Glutamatergic neuron (in vitro differentiated cells): ENCODE results near the gene TAX1BP3. TPM values are rescaled to one million over a fixed set of nuclear protein-coding genes. Genes with fewer than 3 reads are reported as not detected.

ENCODE experiments used
- DNase-seq: peaks from one replicate; pipeline ENCODE4 v3.0.0; 2022
- H3K27ac Mint-ChIP-seq: one replicate; pipeline ENCODE4 v1.8.0; 2020; ENCODE audit warnings: mild to moderate bottlenecking, mixed read lengths, inconsistent platforms; ENCODE audit not compliant: unreplicated experiment
- H3K27me3 Mint-ChIP-seq: one replicate; pipeline ENCODE4 v1.8.0; 2020; ENCODE audit warnings: mild to moderate bottlenecking, moderate library complexity, mixed read lengths, inconsistent platforms; ENCODE audit not compliant: unreplicated experiment
- H3K36me3 Mint-ChIP-seq: one replicate; pipeline ENCODE4 v1.8.0; 2020; ENCODE audit warnings: mild to moderate bottlenecking, mixed read lengths, inconsistent platforms; ENCODE audit not compliant: unreplicated experiment
- H3K4me1 Mint-ChIP-seq: one replicate; pipeline ENCODE4 v1.8.0; 2020; ENCODE audit warnings: mild to moderate bottlenecking, low read depth, mixed read lengths, inconsistent platforms; ENCODE audit not compliant: unreplicated experiment
- H3K4me3 Mint-ChIP-seq: one replicate; pipeline ENCODE4 v1.8.0; 2020; ENCODE audit warnings: mild to moderate bottlenecking, mixed read lengths, inconsistent platforms; ENCODE audit not compliant: unreplicated experiment
- H3K9me3 Mint-ChIP-seq: one replicate; pipeline ENCODE4 v1.8.0; 2020; ENCODE audit warnings: mild to moderate bottlenecking, moderate library complexity, mixed read lengths, inconsistent platforms; ENCODE audit not compliant: unreplicated experiment
- total RNA-seq: library from RNA; stranded (reverse); fragmentation: NEBNext Ultra II Directional; extraction: Animal tissue kit (Norgen Biotek cat#: 25700); gene quantifications from one replicate; pipeline ENCODE4 v1.2.1, GENCODE V29; 2021; ENCODE audit not compliant: unreplicated experiment
- TF ChIP-seq, protein P1 (sequence below): fragments of 200-600 bp; sonication (generic); IDR thresholded peaks from one replicate; pipeline ENCODE4 v1.5.0; 2021; ENCODE audit not compliant: partially characterized antibody, unreplicated experiment

The TAX1BP3 gene
- total RNA-seq, 1 donor from 2014 or later: 91.4 TPM

DNA sequence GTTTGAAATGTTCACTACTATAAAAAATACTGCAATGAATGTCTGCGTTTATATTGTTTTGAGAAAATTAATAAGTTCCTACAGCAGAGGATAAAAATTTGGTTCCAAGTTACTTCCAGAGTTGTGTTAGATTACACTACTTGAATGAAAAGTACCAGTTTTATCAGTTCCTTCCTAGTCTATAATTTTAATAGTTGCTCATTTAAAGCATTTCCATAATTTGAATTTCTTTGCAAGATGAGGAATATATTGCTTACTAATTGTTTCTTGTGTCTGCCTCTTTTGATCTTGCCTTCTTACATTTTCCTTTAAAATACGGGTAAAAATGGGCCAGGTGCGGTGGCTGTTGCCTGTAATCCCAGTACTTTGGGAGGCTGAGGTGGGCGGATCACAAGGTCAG lies 4.2 kb upstream of the TAX1BP3 start:
- H3K9me3 Mint-ChIP-seq: peaks cover 4% of the 10 kb centered on the region
- peaks cover 4% of the 10 kb centered on the region for H3K4me1 Mint-ChIP-seq
- no peak overlapping the region for H3K4me3 Mint-ChIP-seq
- peaks cover 6% of the 10 kb centered on the region for H3K27me3 Mint-ChIP-seq
- DNase-seq: no peak
- H3K36me3 Mint-ChIP-seq: no peaks in the 10 kb centered on the region
- TF ChIP-seq, protein P1, sequence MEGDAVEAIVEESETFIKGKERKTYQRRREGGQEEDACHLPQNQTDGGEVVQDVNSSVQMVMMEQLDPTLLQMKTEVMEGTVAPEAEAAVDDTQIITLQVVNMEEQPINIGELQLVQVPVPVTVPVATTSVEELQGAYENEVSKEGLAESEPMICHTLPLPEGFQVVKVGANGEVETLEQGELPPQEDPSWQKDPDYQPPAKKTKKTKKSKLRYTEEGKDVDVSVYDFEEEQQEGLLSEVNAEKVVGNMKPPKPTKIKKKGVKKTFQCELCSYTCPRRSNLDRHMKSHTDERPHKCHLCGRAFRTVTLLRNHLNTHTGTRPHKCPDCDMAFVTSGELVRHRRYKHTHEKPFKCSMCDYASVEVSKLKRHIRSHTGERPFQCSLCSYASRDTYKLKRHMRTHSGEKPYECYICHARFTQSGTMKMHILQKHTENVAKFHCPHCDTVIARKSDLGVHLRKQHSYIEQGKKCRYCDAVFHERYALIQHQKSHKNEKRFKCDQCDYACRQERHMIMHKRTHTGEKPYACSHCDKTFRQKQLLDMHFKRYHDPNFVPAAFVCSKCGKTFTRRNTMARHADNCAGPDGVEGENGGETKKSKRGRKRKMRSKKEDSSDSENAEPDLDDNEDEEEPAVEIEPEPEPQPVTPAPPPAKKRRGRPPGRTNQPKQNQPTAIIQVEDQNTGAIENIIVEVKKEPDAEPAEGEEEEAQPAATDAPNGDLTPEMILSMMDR: no peak
- H3K27ac Mint-ChIP-seq: no peak overlapping the region

DNA sequence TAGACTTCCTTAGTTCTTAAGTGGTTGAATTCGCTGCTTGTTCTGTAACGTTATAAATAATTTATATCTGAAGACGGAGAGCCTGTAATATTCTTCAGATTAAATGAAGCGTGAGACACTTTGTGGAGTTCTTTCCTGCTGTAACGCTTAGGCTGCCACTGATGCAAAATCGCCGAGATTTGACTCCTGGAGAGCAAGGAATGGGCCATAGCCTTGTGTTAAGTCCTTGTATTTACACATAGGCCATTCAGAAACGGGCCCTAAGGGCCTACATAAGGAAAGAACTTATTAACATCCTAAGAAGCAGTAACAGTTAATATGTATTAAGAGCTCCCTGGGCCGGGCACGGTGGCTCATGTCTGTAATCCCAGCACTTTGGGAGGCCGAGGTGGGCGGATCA lies 1.2 kb upstream of the TAX1BP3 start:
- H3K27ac Mint-ChIP-seq: peak overlapping the region; percentile 91
- peaks cover 13% of the 10 kb centered on the region for H3K27me3 Mint-ChIP-seq
- H3K9me3 Mint-ChIP-seq: peaks cover 15% of the 10 kb centered on the region
- peak overlapping the region; percentile 96 for H3K4me3 Mint-ChIP-seq
- no peak for DNase-seq
- H3K4me1 Mint-ChIP-seq: peaks cover 17% of the 10 kb centered on the region
- TF ChIP-seq, protein P1: no peak
- no peaks in the 10 kb centered on the region for H3K36me3 Mint-ChIP-seq

DNA sequence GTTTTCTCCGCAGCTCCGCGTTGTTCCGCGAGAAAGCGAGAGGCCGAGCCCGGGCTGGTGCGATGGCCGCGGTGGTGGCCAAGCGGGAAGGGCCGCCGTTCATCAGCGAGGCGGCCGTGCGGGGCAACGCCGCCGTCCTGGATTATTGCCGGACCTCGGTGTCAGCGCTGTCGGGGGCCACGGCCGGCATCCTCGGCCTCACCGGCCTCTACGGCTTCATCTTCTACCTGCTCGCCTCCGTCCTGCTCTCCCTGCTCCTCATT lies 638 bp upstream of the TAX1BP3 start:
- Mint-ChIP-seq H3K4me3 (peak overlapping the region; percentile 96), H3K4me1 (peaks cover 23% of the 10 kb centered on the region), H3K27ac (peak overlapping the region; percentile 91), H3K27me3 (peaks cover 18% of the 10 kb centered on the region), H3K36me3 (no peaks in the 10 kb centered on the region), H3K9me3 (peaks cover 20% of the 10 kb centered on the region)
- no peak for DNase-seq
- TF ChIP-seq, protein P1: no peak

DNA sequence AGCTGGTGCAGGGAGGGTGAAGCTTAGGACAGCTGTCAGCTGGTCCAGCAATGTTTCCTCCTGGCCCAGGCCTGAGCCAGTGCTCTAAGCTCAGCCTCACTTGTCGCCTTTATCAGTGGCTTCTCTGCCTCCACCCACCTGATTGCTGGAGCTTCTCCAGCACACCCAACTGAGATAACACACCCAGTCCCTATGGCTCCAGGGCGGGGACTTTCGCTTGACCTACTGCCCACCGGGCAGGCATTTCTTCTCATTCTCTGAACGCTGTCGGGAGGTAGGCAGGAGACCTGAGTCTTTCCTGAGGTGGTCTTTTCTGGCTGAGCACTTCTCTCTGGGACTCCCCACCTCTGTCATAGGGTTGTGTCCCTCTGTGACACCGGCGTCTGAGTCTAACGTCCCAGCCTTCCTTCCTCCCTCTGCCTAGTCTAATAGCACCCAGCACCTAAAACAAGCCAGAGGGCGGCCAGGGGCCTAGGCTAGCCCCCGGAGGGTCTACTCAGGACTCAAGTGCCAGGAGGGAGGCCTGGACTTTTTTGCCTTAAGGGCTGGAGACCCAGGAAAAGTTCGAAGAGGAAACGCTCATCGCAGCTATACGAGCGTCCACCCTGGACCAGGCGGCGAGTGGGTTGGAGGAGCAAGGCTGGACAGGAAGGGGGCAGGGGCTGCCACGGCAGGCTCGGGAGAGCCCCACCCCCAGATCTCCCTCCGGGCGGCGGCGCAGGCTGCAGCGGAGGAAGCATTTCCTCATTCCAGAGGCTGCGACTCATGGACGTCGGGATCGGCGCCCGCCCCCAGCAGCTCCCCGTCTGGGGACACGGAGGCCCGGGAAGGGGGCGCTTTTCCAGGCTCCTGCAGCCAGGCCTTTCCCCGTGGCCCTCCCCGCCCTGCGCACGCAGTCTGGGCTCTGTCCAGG lies 756 bp downstream of the TAX1BP3 start:
- H3K4me3 Mint-ChIP-seq: peak overlapping the region; percentile 89
- H3K9me3 Mint-ChIP-seq: peaks cover 28% of the 10 kb centered on the region
- DNase-seq: peak; percentile 79
- H3K36me3 Mint-ChIP-seq: no peaks in the 10 kb centered on the region
- peaks cover 29% of the 10 kb centered on the region for H3K4me1 Mint-ChIP-seq
- TF ChIP-seq, protein P1: no peak
- peak overlapping the region; percentile 93 for H3K27ac Mint-ChIP-seq
- H3K27me3 Mint-ChIP-seq: peaks cover 23% of the 10 kb centered on the region

DNA sequence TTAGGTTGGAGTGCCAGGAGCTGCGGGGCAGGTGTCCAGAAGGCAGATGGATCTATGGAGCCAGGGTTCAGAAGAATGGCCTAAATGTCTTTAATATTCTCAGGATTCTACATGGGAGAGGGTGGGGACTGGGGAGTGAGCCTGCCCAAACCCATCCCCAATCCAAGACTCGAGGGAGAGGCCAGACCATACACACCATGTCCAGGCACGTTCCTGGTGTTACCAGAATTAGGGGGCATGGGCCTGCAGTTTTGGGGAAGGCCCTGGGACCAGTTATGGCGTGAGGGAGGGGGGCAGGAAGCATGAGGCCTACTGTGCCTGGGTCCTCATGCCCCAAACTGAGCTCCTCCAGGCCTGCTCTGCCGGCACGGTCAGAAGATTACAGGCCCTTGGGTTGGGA lies 1.9 kb downstream of the TAX1BP3 start:
- H3K9me3 Mint-ChIP-seq: peaks cover 28% of the 10 kb centered on the region
- H3K36me3 Mint-ChIP-seq: no peaks in the 10 kb centered on the region
- TF ChIP-seq, protein P1: no peak
- H3K4me3 Mint-ChIP-seq: peak overlapping the region; percentile 89
- peak overlapping the region; percentile 75 for H3K27ac Mint-ChIP-seq
- no peak for DNase-seq
- peaks cover 29% of the 10 kb centered on the region for H3K4me1 Mint-ChIP-seq
- peaks cover 25% of the 10 kb centered on the region for H3K27me3 Mint-ChIP-seq
